HepG2 (cell line): ENCODE measurements around the gene ATG2A. TPM values are rescaled to one million over a fixed set of nuclear protein-coding genes. Genes with fewer than 3 reads are reported as not detected.

Experiments
- CEBPG ChIP-seq: IDR thresholded peaks from 2 replicates; pipeline ENCODE4 v1.6.1; 2016
- CENPX ChIP-seq: sonication (generic); formaldehyde crosslinking; IDR thresholded peaks from 2 replicates; pipeline ENCODE4 v1.9.0; 2021; ENCODE audit warnings: mild to moderate bottlenecking, missing genetic modification reagents, moderate library complexity
- EP300 ChIP-seq, 3 experiments: sonication (generic) in 1 of 3; formaldehyde crosslinking in 1 of 3; IDR thresholded peaks; 2 replicates each; pipeline versions ENCODE4 v1.5.1 to v1.6.1; 2011 to 2020; ENCODE audit warnings: low read depth in 2 of 3, low read length in 2 of 3, borderline replicate concordance in 1 of 3, improper control_type of control experiment in 1 of 3, mild to moderate bottlenecking in 1 of 3, missing genetic modification reagents in 1 of 3, moderate library complexity in 1 of 3
- ETV5 ChIP-seq: IDR thresholded peaks from 2 replicates; pipeline ENCODE4 v1.6.1; 2018; ENCODE audit warnings: missing biosample characterization, missing genetic modification reagents, inconsistent platforms, borderline replicate concordance
- FIP1L1 ChIP-seq: fragments of 200-400 bp; formaldehyde crosslinking; IDR thresholded peaks from 2 replicates; pipeline ENCODE4 v1.6.1; 2018; ENCODE audit warnings: low read depth, mild to moderate bottlenecking, low read length, moderate library complexity, borderline replicate concordance; ENCODE audit not compliant: insufficient read depth
- GABPA ChIP-seq, 2 experiments: IDR thresholded peaks; 2 replicates each; pipeline ENCODE4 v1.6.1; 2011 to 2016; ENCODE audit warnings: low read depth in 2 of 2, low read length in 1 of 2, missing biosample characterization in 1 of 2, missing genetic modification characterization in 1 of 2
- HIVEP1 ChIP-seq: sonication (generic); formaldehyde crosslinking; IDR thresholded peaks from 2 replicates; pipeline ENCODE4 v1.4.0; 2020; ENCODE audit warnings: mild to moderate bottlenecking, missing genetic modification reagents
- HNRNPLL ChIP-seq: fragments of 200-400 bp; formaldehyde crosslinking; IDR thresholded peaks from 2 replicates; pipeline ENCODE4 v1.6.1; 2017; ENCODE audit warnings: mild to moderate bottlenecking, low read depth, low read length; ENCODE audit not compliant: poor library complexity, severe bottlenecking
- HOXA9 ChIP-seq: sonication (generic); formaldehyde crosslinking; IDR thresholded peaks from 2 replicates; pipeline ENCODE4 v1.8.1; 2022; ENCODE audit warnings: missing genetic modification reagents, mild to moderate bottlenecking, moderate library complexity, borderline replicate concordance
- MTA1 ChIP-seq: sonication (generic); formaldehyde crosslinking; IDR thresholded peaks from 2 replicates; pipeline ENCODE4 v1.4.0; 2020; ENCODE audit warnings: missing genetic modification reagents, mild to moderate bottlenecking, borderline replicate concordance
- PLRG1 ChIP-seq: fragments of 450-650 bp; conservative IDR thresholded peaks from 2 replicates; pipeline ENCODE4 v1.6.1; 2016
- RAD51 ChIP-seq: fragments of 450-650 bp; IDR thresholded peaks from 2 replicates; pipeline ENCODE4 v1.6.1; 2016; ENCODE audit warnings: borderline replicate concordance
- RXRA ChIP-seq: sonication (generic); formaldehyde crosslinking; IDR thresholded peaks from 2 replicates; pipeline ENCODE4 v1.5.1; 2020; ENCODE audit warnings: missing genetic modification reagents
- SALL2 ChIP-seq: sonication (generic); formaldehyde crosslinking; IDR thresholded peaks from 2 replicates; pipeline ENCODE4 v1.8.1; 2023; ENCODE audit warnings: mild to moderate bottlenecking, missing genetic modification reagents, inconsistent platforms
- TAF1 ChIP-seq: sonication (generic); formaldehyde crosslinking; IDR thresholded peaks from 2 replicates; pipeline ENCODE4 v1.4.0; 2020; ENCODE audit warnings: missing genetic modification reagents
- ZNF446 ChIP-seq: sonication (generic); formaldehyde crosslinking; IDR thresholded peaks from 2 replicates; pipeline ENCODE4 v1.5.0; 2020; ENCODE audit warnings: mild to moderate bottlenecking, missing genetic modification reagents
- ZNF83 ChIP-seq: sonication (generic); formaldehyde crosslinking; IDR thresholded peaks from 2 replicates; pipeline ENCODE4 v1.4.0; 2020; ENCODE audit warnings: missing genetic modification reagents, mild to moderate bottlenecking, borderline replicate concordance
- ZSCAN20 ChIP-seq: sonication (generic); formaldehyde crosslinking; IDR thresholded peaks from 2 replicates; pipeline ENCODE4 v1.4.0; 2020; ENCODE audit warnings: missing genetic modification reagents, mild to moderate bottlenecking, borderline replicate concordance
- polyA plus RNA-seq, 8 experiments: library from polyadenylated mRNA; depleted of rRNA in 3 of 8; stranded (reverse) in 7 of 8; unstranded in 1 of 8; fragments of >200 nt; fragmentation: Illumina TruSeq in 4 of 8; extraction: Trizol in 4 of 8; gene quantifications; 2 replicates each; pipeline versions ENCODE4 v1.2.1 to v1.2.3, GENCODE V29; 2011 to 2016; ENCODE audit warnings: low read depth in 4 of 8, missing spikeins in 1 of 8, mixed read lengths in 1 of 8; ENCODE audit not compliant: insufficient read depth in 1 of 8
- total RNA-seq, 5 experiments: library from RNA; depleted of rRNA; stranded (reverse); fragments of >200 nt; fragmentation: Illumina TruSeq; extraction: Trizol; gene quantifications; 2 replicates each; pipeline ENCODE4 v1.2.3, GENCODE V29; 2016; ENCODE audit warnings: low read depth in 1 of 5
- TF ChIP-seq, protein P1 (sequence below): sonication (generic); formaldehyde crosslinking; conservative IDR thresholded peaks from 2 replicates; pipeline ENCODE4 v1.5.0; 2020; ENCODE audit warnings: missing genetic modification reagents
- TF ChIP-seq, protein P2 (sequence below): sonication (generic); formaldehyde crosslinking; IDR thresholded peaks from 2 replicates; pipeline ENCODE4 v1.5.0; 2020; ENCODE audit warnings: missing genetic modification reagents
- TF ChIP-seq, protein P3 (sequence below): sonication (generic); formaldehyde crosslinking; conservative IDR thresholded peaks from 2 replicates; pipeline ENCODE4 v1.8.0; 2022; ENCODE audit warnings: low read depth, missing genetic modification reagents

Gene ATG2A
- total and polyA plus RNA-seq, 2 of the 13 experiments (the other 11 are each of a cell fraction or from before 2014, with no cell fraction given) = 6.7 to 8.0 TPM

DNA sequence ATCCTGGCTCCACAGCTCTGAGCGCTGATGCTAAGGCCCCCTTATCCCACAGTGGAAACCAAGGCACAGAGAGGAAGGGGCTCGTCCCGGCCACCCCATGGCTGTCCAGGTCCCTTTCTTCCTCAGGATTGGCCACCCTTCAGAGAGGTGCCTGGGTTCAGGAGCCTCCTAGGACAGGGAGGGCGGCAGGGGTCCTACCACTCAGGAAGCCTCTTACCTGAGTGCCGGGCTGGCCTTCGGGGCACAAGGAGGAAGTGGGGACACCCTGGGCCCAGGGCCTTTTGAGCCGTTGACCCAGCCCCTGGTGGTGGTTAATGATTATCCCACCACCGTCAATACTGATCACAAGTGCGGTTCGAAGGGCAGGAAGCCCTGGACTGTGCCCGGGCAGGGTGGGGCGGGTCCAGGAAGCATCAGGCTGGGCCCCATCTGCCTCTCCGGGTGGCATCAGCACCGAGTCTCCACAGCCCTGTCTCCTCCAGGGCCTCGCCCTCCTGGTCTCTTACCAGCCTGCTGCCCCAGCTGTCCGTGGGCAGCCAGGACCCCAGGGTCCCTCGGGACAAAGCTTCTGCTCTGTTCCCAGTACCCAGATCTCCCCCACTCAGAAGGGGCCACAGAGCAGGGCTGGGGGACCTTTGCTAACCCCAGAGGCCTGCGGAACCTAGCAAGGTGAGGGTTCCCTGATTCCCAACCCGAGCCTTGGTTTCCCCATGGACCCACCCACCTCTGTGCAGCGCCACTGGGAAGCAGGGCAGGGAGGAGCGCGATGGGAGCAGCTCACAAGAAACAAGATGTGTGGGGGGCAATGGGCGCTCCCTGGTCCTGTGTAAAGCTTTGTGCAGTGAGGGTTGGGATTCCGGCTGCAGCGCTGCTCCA is 23.6 kb downstream of the ATG2A start (continued):
- TF ChIP-seq, protein P1, sequence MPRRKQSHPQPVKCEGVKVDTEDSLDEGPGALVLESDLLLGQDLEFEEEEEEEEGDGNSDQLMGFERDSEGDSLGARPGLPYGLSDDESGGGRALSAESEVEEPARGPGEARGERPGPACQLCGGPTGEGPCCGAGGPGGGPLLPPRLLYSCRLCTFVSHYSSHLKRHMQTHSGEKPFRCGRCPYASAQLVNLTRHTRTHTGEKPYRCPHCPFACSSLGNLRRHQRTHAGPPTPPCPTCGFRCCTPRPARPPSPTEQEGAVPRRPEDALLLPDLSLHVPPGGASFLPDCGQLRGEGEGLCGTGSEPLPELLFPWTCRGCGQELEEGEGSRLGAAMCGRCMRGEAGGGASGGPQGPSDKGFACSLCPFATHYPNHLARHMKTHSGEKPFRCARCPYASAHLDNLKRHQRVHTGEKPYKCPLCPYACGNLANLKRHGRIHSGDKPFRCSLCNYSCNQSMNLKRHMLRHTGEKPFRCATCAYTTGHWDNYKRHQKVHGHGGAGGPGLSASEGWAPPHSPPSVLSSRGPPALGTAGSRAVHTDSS (CRISPR knock-in tag) = no peak
- 0 out of 2 replicates have a peak, but pooled peaks have one; percentile 19 for TF ChIP-seq SALL2 (CRISPR knock-in tag)
- no peak for TF ChIP-seq GABPA (IDR thresholded peaks at IDR 0.05; ENCODE audit: low read depth, low read length)
- TF ChIP-seq GABPA (CRISPR knock-in tag; IDR thresholded peaks at IDR 0.05; ENCODE audit: low read depth) = peak; percentile 75
- no peak for TF ChIP-seq RAD51
- TF ChIP-seq, protein P2, sequence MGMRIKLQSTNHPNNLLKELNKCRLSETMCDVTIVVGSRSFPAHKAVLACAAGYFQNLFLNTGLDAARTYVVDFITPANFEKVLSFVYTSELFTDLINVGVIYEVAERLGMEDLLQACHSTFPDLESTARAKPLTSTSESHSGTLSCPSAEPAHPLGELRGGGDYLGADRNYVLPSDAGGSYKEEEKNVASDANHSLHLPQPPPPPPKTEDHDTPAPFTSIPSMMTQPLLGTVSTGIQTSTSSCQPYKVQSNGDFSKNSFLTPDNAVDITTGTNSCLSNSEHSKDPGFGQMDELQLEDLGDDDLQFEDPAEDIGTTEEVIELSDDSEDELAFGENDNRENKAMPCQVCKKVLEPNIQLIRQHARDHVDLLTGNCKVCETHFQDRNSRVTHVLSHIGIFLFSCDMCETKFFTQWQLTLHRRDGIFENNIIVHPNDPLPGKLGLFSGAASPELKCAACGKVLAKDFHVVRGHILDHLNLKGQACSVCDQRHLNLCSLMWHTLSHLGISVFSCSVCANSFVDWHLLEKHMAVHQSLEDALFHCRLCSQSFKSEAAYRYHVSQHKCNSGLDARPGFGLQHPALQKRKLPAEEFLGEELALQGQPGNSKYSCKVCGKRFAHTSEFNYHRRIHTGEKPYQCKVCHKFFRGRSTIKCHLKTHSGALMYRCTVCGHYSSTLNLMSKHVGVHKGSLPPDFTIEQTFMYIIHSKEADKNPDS (CRISPR knock-in tag) = 0 out of 2 replicates have a peak, but pooled peaks have one; percentile 57
- peak; percentile 96; the same call in 1 of the 2 replicates for TF ChIP-seq HIVEP1 (CRISPR knock-in tag)
- no peak for TF ChIP-seq CEBPG (CRISPR knock-in tag)
- TF ChIP-seq, protein P3, sequence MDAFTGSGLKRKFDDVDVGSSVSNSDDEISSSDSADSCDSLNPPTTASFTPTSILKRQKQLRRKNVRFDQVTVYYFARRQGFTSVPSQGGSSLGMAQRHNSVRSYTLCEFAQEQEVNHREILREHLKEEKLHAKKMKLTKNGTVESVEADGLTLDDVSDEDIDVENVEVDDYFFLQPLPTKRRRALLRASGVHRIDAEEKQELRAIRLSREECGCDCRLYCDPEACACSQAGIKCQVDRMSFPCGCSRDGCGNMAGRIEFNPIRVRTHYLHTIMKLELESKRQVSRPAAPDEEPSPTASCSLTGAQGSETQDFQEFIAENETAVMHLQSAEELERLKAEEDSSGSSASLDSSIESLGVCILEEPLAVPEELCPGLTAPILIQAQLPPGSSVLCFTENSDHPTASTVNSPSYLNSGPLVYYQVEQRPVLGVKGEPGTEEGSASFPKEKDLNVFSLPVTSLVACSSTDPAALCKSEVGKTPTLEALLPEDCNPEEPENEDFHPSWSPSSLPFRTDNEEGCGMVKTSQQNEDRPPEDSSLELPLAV = no peak
- peak; percentile 92 for TF ChIP-seq TAF1 (CRISPR knock-in tag)
- peak; percentile 80 for TF ChIP-seq RXRA (CRISPR knock-in tag)
- no peak for TF ChIP-seq FIP1L1
- TF ChIP-seq EP300 (IDR thresholded peaks at IDR 0.05; ENCODE audit: low read depth in 2 of 2, low read length in 2 of 2) = peak in 1 of 2 experiments; percentile 57; a peak in 1 of 4 replicates
- peak; percentile 25; the same call in 1 of the 2 replicates for TF ChIP-seq EP300 (CRISPR knock-in tag; IDR thresholded peaks at IDR 0.05; ENCODE audit: borderline replicate concordance)
- TF ChIP-seq ETV5 = peak; percentile 92
- TF ChIP-seq ZSCAN20 = no peak; the same call in 1 of the 2 replicates
- no peak; the same call in 1 of the 2 replicates for TF ChIP-seq ZNF83
- TF ChIP-seq HOXA9 = no peak
- peak; percentile 74; the same call in 1 of the 2 replicates for TF ChIP-seq MTA1 (CRISPR knock-in tag)
- no peak for TF ChIP-seq CENPX
- no peak for TF ChIP-seq ZNF446 (CRISPR knock-in tag)
- no peak for TF ChIP-seq PLRG1
- no peak for TF ChIP-seq HNRNPLL
